ENCODE data around the gene CYTH3. TPM values are rescaled to one million over a fixed set of nuclear protein-coding genes. Genes with fewer than 3 reads are reported as not detected.

CYTH3 gene
- total and polyA plus RNA-seq, 2 of the 4 experiments (the other 2 are of a cell fraction): 14.2 to 34.8 TPM

- H4K91ac ChIP-seq (ENCODE audit: insufficient read depth, low read depth, low read length): no peak overlapping the region
- DNase-seq (no peak), ATAC-seq (ENCODE audit: low read depth) (no peak)
- no peak overlapping the region for H3K27ac ChIP-seq (ENCODE audit: insufficient read depth, low read length)
- H2AFZ ChIP-seq (replicated peaks; ENCODE audit: low read length, poor library complexity): no peak overlapping the region
- H3K27me3 ChIP-seq (ENCODE audit: control insufficient read depth, insufficient read depth, low read length): no peaks in the 10 kb centered on the region
- H2BK120ac ChIP-seq (ENCODE audit: low read depth, low read length): no peak overlapping the region
- peaks cover 1% of the 10 kb centered on the region for H3K4me1 ChIP-seq (ENCODE audit: control insufficient read depth, insufficient read depth, low read length)
- no peak overlapping the region for H2AK5ac ChIP-seq (ENCODE audit: low read depth, low read length)
- no peak overlapping the region for H3K18ac ChIP-seq (ENCODE audit: low read depth, low read length)
- dilution Hi-C loops (cut with HindIII; ENCODE audit: low sequenced_read_pairs, unreplicated experiment) (no loop called here), intact Hi-C loops (cut with micrococcal nuclease) (no loop called here), in situ Hi-C loops (cut with MboI; ENCODE audit: low sequenced_read_pairs) (loop anchor here (5.0 kb wide), 1 partner anchor 158 kb away; no protein-coding TSS in a partner anchor)
- no peak overlapping the region for H4K8ac ChIP-seq (ENCODE audit: low read depth in 2 of 2, low read length in 2 of 2)
- H3K23ac ChIP-seq (ENCODE audit: low read depth, low read length): no peak overlapping the region
- H3K79me1 ChIP-seq (ENCODE audit: low read depth in 1 of 2, low read length in 2 of 2): peaks cover 0 to 25% of the 10 kb centered on the region in 2 experiments; a peak in 2 of 4 replicates
- POLR2A ChIA-PET (ENCODE audit: unreplicated experiment): no interaction called here
- no peak overlapping the region for H3K4me3 ChIP-seq (ENCODE audit: insufficient read depth, low read depth, low read length)
- no peaks in the 10 kb centered on the region; the same call in 1 of the 2 replicates for H4K20me1 ChIP-seq (ENCODE audit: insufficient read depth, low read length)
- no peak overlapping the region for H3K4ac ChIP-seq (ENCODE audit: low read depth, low read length)
- no peak overlapping the region for H3K9ac ChIP-seq (ENCODE audit: low read depth, low read length)
- BruUV-seq (replicated peaks): no TSS peak
- CTCF ChIA-PET: interaction anchor here (1.2 kb wide), 1 partner anchor 42 kb away, joined by 3 read pairs; no protein-coding TSS in a partner anchor
- no peak overlapping the region for H2BK5ac ChIP-seq (ENCODE audit: low read depth, low read length, poor library complexity, severe bottlenecking)
- H3K56ac ChIP-seq (ENCODE audit: extremely low read depth, insufficient read depth, low read length): no peak overlapping the region
- no peak overlapping the region for H2AK9ac ChIP-seq (replicated peaks; ENCODE audit: low read depth, low read length, poor library complexity)
- H3K14ac ChIP-seq (replicated peaks; ENCODE audit: low read depth, low read length): no peak overlapping the region
- no peak overlapping the region for H2BK15ac ChIP-seq (ENCODE audit: low read depth, low read length)
- 0 out of 2 replicates have a peak, but pooled peaks have one; percentile 7 for TF ChIP-seq CTCF (conservative IDR thresholded peaks at IDR 0.05; ENCODE audit: low read depth, low read length)
- no peak for TF ChIP-seq RAD21 (IDR thresholded peaks at IDR 0.05; ENCODE audit: low read length)
- TF ChIP-seq, protein P1, sequence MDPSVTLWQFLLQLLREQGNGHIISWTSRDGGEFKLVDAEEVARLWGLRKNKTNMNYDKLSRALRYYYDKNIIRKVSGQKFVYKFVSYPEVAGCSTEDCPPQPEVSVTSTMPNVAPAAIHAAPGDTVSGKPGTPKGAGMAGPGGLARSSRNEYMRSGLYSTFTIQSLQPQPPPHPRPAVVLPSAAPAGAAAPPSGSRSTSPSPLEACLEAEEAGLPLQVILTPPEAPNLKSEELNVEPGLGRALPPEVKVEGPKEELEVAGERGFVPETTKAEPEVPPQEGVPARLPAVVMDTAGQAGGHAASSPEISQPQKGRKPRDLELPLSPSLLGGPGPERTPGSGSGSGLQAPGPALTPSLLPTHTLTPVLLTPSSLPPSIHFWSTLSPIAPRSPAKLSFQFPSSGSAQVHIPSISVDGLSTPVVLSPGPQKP (IDR thresholded peaks at IDR 0.05; ENCODE audit: borderline replicate concordance, low read depth, low read length): no peak
- no peak for TF ChIP-seq MAFK (IDR thresholded peaks at IDR 0.05; ENCODE audit: low read depth, low read length)
- no peak overlapping the region for H3K4me2 ChIP-seq (ENCODE audit: low read depth, low read length)
- H4K5ac ChIP-seq (ENCODE audit: low read depth, low read length): no peak overlapping the region
- no peaks in the 10 kb centered on the region for H3K9me3 ChIP-seq (ENCODE audit: control insufficient read depth, insufficient read depth, low read length)
- WGBS, 2 experiments (ENCODE audit: extremely low coverage in 2 of 2, insufficient read length in 1 of 2): 87% methylated on average over 14 of the region's 28 CpGs; no CpG with 5 or more reads in 1 of the 2 experiments
- peaks cover 38% of the 10 kb centered on the region for H3K36me3 ChIP-seq (ENCODE audit: control insufficient read depth, insufficient read depth, low read length)
- H3K9me1 ChIP-seq (ENCODE audit: insufficient read depth, low read length): no peaks in the 10 kb centered on the region
- H2BK20ac ChIP-seq (ENCODE audit: low read depth, low read length): no peak overlapping the region
Measured at GRCh38 chr7:6164491-6164890, 107.9 kb downstream of the CYTH3 start.
